Left renal pelvis (tissue), 4 donors: Measurements from ENCODE around the gene TCL1B. TPM values are rescaled to one million over a fixed set of nuclear protein-coding genes. Genes with fewer than 3 reads are reported as not detected.
"Not testable (repeated sequence)": the region's sequence is repeated elsewhere in the genome, so short reads cannot be mapped to it uniquely, and the experiment has no call there.

Experiments
- DNase-seq, 4 donors: peaks; one replicate each; pipeline ENCODE4 v3.0.0-alpha.2; 2013; ENCODE audit warnings: low read depth in 4 of 4, low spot score in 3 of 4
- polyA plus RNA-seq, 4 donors: library from polyadenylated mRNA; unstranded; fragments of 120-200 nt; gene quantifications; one replicate each; pipeline ENCODE4 v1.2.1, GENCODE V29; 2013; ENCODE audit not compliant: insufficient read length in 4 of 4

Gene TCL1B
- polyA plus RNA-seq, 4 donors: 0.20 to 1.0 (median 0.38) TPM; not detected in 1

DNA sequence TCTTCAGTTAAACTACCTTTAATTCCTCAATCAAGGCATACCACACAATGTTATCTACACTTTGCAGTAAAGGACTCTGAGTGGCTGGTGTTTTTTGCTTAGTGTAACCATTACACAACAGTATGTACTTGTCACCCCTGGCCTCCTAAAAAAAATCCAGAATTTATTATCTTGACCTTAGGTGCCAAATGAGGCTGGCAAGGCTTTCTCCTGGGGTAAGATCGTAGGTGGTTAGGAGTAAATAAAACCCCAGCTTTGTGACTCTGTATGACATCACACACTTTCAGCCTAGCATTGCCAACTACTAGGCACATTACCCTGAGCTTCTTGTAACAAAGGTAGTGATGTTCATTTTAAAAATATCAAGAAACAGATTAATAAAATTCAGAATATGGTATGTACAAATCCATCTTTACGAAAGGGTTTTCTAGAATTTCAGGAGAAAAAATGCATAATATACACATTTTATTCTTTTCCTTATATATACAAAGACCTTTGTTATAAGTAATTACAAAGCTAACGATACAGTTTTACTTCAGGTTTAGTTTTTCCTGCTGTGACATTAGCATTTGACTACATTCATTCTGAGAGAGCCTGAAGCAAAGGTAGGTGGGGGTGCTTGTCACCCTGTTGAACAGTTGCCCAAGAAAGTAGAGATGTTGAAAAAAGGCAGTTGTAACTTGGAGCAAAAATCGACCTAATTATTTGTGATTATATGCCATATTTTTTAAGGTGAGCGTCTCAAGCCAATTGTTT, 14.2 kb downstream of the TCL1B start:
- no peak for DNase-seq

DNA sequence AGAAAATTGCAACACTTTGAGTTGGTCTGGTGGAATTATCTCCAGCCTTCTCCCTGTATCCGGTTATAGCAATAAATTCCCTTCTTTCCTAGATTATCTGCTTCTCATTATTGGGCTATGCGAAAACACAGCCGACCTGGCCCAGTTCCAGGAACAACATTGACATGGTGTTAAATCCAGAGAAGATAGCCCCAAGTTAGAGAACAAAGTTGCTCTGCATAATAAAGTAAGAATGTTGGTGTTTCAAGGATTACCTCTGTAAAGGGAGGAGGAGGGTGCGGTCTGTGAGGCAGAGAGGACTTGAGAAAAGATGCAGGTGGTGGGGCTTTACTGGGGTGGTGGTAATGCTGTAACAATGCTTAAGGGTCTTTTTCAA, 15.6 kb downstream of the TCL1B start:
- DNase-seq: peak in 2 of 4 donors; percentile 26 to 48

DNA sequence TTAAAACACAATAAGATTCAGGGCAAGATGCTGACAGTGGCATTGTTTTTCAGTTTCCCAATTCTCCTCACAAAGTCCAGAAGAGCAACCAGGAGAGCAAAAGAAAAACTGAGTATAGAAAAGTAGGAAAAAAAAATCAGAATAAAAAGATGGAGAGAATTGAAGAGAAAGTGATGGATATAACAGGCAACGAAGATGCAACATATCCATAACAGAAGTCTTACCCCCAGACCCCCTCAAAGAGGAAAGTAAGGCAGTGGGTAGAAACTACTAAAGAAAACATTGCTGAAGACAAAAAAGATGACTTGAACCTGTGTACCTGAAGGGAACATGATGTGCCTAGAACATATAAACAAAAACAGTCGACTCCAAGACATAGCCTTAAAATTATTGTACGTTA, 17.1 kb downstream of the TCL1B start:
- DNase-seq: no peak

DNA sequence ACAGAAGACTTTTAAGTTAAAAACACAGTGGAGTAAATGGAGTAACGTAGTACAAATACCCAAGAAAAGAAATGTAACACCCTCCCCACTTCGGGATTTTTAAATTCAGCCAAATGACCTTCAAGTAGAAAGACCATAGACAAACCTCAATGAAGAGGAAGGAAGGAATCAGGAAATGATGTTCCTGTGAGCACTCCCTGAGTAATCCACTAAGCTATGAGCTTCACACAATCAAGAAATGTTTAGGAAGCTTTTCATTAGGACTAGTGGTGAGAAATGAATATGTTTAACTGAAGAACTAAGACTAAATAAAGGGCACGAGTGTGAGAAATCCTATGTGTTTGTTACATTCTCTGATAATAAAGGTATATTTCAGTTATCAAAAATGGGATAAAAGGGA, 17.6 kb downstream of the TCL1B start:
- DNase-seq: no peak

DNA sequence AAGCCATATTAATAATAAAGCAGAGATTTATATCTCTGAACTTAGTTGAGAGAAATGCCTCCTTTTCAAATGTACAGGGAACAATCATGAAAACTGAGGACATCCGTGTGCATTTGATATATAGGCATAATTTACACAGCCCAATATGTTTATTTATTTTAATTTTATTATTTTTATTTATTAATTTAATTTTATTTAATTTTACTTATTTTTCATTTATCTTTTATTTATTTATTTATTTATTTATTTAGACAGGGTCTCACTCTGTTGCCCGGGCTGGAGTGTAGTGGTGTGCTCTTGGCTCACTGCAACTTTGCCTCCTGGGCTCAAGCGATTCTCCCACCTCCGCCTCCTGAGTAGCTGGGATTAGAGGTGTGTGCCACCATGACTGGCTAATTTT, 19.3 kb downstream of the TCL1B start:
- DNase-seq: no peak

DNA sequence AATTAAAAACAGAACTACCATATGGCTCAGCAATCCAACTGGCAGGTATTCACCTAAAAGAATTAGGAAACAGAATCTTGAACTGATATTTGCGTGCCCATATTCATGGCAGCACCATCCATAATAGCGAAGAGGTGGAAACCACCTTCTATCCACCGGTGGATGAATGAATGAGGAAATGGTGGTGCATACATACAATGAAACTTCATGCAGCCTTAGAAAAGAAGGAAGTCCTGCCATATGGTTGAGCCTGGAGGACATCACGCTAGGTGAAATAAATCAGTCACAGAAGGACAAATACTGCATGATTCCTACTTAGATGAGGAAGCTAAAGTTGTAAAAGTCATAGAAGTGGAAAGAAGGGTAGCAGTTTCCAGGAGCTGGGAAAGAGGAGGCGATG, 21.1 kb downstream of the TCL1B start:
- no peak for DNase-seq

DNA sequence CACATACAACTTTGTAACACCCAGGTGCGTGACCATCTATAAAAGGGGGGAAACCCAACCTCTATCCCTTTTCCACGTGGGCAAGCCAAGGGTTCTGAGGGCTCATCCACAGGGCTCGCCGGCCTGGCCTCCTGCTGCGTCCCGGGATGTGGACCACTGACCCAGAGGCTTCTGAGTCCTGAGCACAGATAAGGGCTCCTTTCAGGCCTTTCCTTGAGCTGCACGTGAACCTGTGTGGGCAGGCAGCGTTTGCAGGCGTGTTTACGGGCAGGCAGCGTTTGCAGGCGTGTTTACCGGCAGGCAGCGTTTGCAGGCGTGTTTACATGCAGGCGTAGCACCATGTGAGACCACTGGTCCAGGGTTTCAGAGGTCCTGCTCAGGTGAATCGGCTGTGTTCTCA, 23.9 kb downstream of the TCL1B start:
- no peak for DNase-seq

DNA sequence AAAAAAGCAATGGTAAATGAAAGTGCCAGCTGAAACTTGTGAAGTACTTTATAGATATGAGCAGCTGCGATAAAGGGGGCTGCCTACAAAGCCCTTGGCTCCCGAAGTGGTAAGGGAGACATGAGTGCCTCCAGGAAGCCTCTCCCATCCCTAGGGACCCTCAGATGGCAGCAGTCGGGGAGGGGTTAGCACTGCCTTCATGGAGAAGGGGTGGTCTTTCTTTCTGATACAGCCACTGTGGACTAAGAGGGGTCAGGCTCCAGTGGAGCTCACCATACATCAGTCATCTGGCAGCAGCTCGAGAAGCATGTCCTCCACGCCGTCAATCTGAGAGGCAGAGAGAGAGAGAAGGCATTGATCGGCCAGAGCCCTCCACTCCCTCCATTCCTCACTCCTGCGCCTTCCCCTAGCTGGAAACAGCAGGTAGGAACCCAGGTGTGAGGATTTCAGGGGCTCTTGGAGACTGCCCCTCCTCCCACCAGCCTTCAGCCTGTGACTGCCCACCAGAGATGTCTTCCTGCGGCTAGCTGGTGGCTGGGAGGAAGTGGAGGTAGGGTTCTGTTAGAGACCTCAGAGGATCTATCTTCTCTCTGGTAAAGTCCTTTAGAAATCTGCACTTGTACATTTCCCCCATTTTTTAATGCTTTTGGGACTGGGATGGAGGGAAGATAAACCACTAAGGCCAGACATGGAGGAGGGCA, 25.4 kb downstream of the TCL1B start:
- DNase-seq: no peak

DNA sequence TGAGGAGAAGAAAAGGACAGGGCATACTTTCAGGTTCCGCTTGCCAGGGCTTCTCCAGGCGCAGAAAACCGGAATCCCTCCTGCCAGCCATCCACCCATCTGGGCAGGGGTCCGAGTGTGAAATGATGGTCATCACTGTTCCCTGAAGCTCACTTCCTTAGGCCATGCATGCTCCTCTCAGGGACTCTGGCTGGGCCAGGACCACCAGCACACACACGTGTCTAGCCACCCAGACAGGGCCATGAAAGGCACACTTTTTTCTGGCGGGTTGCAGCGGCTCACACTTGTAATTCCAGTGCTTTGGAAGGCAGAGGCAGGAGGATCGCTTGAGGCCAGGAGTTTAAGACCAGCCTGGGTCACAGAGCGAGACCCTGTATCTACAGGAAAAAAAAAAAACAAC, 26.2 kb downstream of the TCL1B start:
- no peak for DNase-seq

DNA sequence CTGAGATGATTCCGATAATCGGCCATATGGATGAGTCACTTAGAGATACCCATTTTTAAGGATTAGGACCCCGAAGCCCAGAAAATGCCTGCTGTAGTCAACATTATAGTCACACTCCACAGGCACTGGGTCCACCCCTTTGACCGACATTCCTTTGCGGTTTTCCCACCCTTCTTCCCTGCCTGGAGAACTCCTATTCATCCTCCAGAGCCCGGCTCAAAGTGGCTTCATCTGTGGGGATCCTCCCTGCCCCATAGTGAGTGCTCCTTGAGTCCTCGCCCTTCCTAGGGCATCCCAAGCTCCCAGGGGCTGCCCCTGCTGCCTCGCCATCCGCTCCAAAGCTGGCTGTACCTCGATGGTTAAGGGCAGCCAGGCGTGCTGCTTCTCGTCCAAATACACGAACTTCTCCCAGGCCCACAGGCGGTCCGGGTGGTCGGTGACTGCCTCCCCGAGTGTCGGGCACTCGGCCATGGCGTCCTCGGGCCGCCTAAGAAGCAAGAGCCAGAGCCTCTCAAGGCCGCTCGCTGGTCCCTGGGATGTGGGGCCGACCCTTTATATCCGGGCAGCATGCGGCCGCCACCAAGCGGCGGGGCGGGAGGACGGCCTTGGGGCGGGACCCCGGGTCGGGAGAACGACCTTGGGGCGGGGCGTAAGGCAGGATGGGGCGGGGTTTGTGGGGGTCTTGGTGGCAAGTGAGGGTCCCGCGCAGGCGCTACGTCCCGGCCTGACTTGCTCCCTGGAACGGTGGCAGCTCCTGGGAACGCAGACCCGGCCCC, 27.6 kb downstream of the TCL1B start, which contains the start of gene TCL1A:
TCL1A (minus strand) TSS at position 530 of the 776 bp plus-strand sequence; CDS start at position 471, 59 bp downstream.
- no peak for DNase-seq

DNA sequence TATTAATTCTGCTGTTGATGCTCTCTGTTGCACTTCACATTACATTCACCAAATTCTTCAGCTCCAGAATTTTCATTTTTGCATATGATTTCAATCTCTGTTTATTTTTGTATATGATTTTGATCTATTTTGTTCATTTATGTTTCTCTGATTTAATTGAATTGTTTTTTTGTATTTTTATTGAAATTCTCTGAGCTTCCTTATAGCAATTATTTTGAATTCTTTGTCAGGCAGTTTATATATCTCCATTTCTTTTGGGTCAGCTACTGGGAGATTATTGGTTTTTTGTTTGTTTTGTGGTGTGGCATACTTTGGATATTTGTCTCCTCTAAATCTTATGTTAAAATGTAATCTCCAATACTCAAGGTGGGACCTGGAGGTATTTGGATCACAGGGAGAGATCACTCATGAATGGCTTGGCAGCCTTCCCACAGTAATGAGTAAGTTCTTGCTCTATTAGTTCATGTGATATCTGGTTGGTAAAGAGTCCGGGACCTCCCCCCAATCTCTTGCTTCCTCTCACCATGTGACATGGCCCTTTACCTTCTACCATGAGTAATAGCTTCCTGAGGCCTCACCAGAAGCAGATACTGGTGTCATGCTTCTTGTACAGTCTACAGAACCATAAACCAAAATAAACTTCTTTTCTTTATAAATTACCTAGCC, 36.4 kb downstream of the TCL1B start:
- no peak for DNase-seq

DNA sequence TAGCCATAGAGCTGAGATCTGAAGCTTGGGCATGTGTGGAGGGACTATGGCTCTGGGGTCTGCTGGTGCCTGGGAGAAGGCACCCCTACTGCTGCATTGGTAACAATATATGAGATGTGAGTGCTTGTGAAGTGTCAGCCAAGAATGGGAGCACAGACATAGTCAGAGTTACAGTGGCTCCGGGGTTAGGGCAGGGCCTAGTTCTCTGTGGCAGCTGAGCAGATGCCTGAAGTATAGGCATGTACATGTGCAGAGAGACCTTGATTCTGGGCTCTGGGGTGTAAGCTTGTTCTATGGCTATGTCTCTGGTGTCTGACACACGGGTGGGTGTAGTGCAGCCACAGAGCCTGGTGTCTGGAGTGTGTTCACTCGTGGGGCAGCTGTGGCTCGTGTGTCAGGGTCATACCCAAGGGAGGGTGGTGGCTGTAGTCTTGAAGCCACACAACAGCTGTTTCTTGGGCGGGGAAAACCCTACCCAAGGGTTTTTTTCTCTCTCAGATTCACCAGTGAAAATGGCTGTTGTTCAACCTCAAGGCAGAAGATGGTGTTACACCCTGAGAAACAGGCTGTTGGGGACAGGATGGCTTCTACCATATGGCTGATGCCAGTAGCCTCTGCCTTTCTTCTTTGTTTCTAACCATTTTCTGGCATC, 39.6 kb downstream of the TCL1B start:
- no peak for DNase-seq

DNA sequence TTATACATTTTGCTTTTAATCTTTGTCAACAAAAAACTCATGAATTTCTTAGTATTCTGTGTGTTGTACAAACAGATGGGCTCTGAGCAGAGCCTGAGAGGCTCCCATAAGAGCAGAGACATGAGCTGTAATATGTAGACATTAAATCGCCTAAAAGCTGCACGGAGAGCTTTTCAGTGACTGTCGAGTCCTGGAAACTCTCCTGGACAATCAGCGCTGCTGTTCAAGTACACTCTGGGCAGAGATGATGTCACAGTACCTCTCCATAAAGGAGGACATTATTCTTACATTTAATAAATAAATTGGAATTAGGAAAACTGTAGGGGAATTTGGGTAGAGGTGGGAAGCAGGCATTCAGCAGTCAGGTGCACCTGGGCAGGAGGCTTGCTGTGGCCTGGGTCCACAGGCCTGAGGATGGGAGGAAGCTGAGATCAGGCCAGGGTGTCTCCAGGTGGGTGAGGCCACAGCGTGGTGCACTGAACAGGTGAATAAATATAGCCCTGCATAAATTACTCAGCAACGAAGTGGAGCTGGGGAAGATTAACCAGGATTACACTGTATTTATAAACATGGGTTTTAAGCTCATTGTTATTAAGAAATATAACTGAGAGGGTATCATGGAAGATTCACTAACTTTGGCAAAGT, 41.0 kb downstream of the TCL1B start:
- no peak for DNase-seq

DNA sequence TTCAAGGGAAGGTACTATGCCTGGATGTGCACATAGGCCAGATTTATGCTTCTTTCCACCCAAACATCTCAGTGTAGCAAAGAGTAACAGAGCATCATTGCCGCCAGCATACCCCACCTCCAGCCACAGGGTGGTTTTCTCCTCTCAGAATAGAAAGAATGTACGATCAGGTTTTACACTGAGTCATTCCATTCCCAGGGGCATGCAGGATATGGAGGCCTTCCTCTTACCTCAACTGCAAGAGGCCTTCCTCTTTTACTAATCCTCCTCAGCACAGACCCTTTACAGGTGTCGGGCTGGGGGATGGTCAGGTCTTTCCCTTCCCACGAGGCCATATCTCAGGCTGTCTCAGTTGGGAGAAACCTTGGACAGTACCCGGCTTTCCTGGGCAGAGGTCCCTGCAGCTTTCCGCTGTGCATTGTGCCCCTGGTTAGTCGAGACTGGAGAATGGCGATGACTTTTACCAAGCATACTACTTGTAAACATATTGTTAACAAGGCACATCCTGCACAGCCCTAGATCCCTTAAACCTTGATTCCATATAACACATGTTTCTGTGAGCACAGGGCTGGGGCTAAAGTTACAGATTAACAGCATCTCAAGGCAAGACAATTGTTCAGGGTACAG, 43.3 kb downstream of the TCL1B start:
- not testable (repeated sequence) for DNase-seq

DNA sequence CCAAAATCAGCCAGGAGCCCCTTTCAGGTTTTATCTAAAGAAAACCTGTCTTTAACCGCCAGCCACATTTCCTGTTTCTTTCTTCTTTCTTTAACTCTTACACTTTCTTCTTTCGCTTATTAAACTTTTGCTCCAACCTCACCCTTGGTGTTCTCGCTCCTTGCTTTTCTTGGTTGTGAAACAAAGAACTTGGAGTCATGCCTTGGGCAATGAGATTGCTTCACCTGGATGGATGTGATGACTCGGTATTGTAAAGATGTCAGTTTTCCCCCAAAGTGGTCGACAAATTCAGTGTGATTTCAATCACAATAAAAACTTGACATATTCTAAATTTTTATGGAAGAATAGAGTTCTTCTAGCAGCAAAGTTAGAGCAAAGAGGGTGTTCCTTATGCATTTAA, 43.9 kb downstream of the TCL1B start:
- no peak for DNase-seq

DNA sequence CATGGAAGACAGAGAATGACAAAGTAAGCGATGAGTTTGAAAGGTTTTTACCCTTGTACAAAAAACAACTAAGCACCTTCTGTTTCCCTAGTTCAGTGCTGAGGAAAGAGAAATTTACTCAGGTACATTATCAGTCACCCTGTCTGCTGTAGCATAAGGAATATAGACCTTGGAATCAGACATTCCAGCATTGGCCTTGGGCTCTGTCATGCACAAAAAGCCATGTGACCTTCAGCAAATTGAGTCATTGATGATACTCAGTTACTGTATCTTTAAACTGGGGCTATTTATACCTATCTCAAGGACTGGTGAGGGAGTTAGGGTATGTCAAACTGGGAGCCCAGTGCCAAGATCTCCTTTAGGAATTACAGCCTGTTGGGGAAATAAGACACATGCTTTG, 47.0 kb downstream of the TCL1B start:
- no peak for DNase-seq

DNA sequence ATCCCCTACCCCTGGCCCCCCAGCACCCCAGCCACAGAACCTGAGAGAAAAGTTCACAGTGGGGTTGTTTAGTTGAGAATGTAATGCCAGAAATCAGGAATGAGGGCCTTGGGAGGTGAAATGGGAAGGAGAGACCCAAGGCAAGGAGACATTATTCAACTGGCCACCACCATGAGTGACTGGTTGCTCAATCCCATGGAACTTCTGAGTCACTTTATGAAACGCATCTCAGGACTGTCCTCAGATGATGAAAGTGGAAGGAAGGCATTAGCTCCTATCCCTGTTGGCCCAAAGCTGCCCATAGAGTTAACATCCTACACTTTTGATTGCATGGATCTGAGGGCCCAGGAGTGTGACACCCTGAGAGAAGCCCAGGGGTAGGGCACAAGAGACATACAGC, 53.1 kb downstream of the TCL1B start:
- no peak for DNase-seq

DNA sequence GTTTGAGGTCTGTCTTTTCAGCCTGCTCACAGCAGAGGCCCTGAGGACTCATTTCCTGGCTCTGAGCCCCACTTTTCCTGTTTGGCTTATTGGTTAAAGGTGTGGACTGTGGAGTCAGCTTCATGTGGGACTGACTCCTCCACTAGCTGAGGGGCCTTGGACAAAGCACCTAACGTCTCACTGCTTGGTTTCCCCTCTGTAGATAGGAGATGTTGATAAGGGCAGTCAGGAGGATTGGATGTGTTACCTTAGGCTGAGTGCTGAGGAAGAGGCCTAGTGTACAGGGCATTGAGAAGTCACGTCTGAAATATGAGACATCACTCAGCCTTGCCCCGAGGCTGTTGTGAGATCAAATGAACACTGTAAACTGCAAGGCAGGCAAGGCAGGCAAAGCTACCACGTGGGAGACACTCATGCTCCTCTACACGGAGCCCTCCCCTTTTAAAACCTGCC, 54.8 kb downstream of the TCL1B start:
- peak in 1 of 4 donors; percentile 24 for DNase-seq

DNA sequence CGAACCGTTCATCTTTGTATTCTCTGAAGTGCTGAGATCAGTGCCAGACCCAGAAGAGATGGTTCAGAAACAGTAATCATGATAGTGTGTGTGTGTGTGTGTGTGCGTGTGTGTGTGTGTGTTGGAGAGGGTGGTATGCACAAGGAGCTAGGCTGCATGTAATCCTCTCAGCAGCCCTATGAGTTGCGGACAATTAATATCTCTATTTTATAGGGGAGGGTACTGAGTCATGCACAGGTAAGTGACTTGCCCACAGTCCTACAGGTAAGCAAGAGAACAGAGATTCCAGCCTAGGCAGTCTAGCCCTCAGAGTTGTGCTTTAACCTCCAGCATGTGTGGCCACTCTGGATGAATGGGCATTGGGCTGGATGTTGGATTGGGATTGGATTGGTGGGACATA, 55.6 kb downstream of the TCL1B start:
- DNase-seq: no peak
